H1 (cell line): ENCODE data around the gene PCCA. TPM values are rescaled to one million over a fixed set of nuclear protein-coding genes. Genes with fewer than 3 reads are reported as not detected.

Source experiments
- CTCF ChIA-PET: fragments of 300-600 bp; sonication (Branson Sonifier 250); formaldehyde crosslinking; loops from one replicate; lab custom pipeline; 2021; ENCODE audit not compliant: partially characterized antibody; lab: Charles Lee
- POLR2A ChIA-PET: fragments of 300-600 bp; sonication (Branson Sonifier 250); formaldehyde crosslinking; loops from one replicate; lab custom pipeline; 2021; ENCODE audit warnings: inconsistent platforms; ENCODE audit not compliant: partially characterized antibody; lab: Charles Lee
- DNase-seq, 2 experiments: peaks; one replicate each; pipeline versions ENCODE4 v3.0.0 to v3.0.0-alpha.2; 2010 to 2022; ENCODE audit warnings: low spot score in 2 of 2, low read depth in 1 of 2, mixed read lengths in 1 of 2
- FAIRE-seq: peaks from 2 replicates; lab custom pipeline; 2011; peaks lifted over from hg19 to GRCh38; lab: Jason Lieb, UNC
- H2AFZ ChIP-seq: 2 replicates; pipeline ENCODE4 v1.8.1; 2012; ENCODE audit warnings: low read length, inconsistent platforms
- H2AK5ac ChIP-seq: 2 replicates; pipeline ENCODE4 v1.6.1; 2013; ENCODE audit warnings: low read depth, low read length
- H2BK120ac ChIP-seq: replicated peaks from 2 replicates; pipeline ENCODE3; 2013; ENCODE audit warnings: low read depth, low read length, inconsistent platforms
- H2BK12ac ChIP-seq: 2 replicates; pipeline ENCODE4 v1.6.1; 2013; ENCODE audit warnings: low read depth, low read length
- H2BK15ac ChIP-seq: 2 replicates; pipeline ENCODE4 v1.6.1; 2013; ENCODE audit warnings: low read length
- H2BK20ac ChIP-seq: 2 replicates; pipeline ENCODE4 v1.6.1; 2013; ENCODE audit warnings: low read length
- H2BK5ac ChIP-seq: 2 replicates; pipeline ENCODE4 v1.6.1; 2013; ENCODE audit warnings: low read depth, low read length
- H3K14ac ChIP-seq: 2 replicates; pipeline ENCODE4 v1.6.1; 2013; ENCODE audit warnings: inconsistent platforms; ENCODE audit not compliant: insufficient read length
- H3K18ac ChIP-seq: 2 replicates; pipeline ENCODE4 v1.6.1; 2013; ENCODE audit warnings: low read length; ENCODE audit errors: extremely low read depth
- H3K23ac ChIP-seq: 2 replicates; pipeline ENCODE4 v1.6.1; 2013; ENCODE audit warnings: inconsistent platforms; ENCODE audit not compliant: insufficient read length
- H3K23me2 ChIP-seq: 2 replicates; pipeline ENCODE4 v1.6.1; 2013; ENCODE audit warnings: low read depth, low read length
- H3K27ac ChIP-seq: 2 replicates; pipeline ENCODE4 v1.6.1; 2011; ENCODE audit warnings: low read depth, low read length, inconsistent platforms
- H3K27me3 ChIP-seq, 4 experiments: replicated peaks in 1 of 4; 1 replicate in 1 of 4; 2 replicates in 3 of 4; pipeline versions ENCODE4 v1.6.1 to v1.8.1; 2011 to 2013; ENCODE audit warnings: low read length in 3 of 4, mild to moderate bottlenecking in 3 of 4, inconsistent platforms in 2 of 4, mixed read lengths in 2 of 4, moderate library complexity in 1 of 4; ENCODE audit not compliant: control insufficient read depth in 3 of 4, insufficient read depth in 3 of 4; ENCODE audit errors: extremely low read depth in 1 of 4
- H3K36me3 ChIP-seq, 4 experiments: 2 replicates each; pipeline versions ENCODE4 v1.6.1 to v1.8.1; 2011 to 2013; ENCODE audit warnings: mild to moderate bottlenecking in 4 of 4, low read length in 3 of 4, moderate library complexity in 2 of 4, control low read depth in 1 of 4, inconsistent platforms in 1 of 4; ENCODE audit not compliant: insufficient read depth in 4 of 4, control insufficient read depth in 2 of 4
- H3K4ac ChIP-seq: replicated peaks from 2 replicates; pipeline ENCODE3; 2013; ENCODE audit warnings: low read length, low read depth, mixed read lengths, inconsistent platforms; ENCODE audit not compliant: insufficient read length
- H3K4me1 ChIP-seq, 4 experiments: replicated peaks in 1 of 4; 1 replicate in 1 of 4; 2 replicates in 3 of 4; pipeline versions ENCODE4 v1.6.1 to v1.8.1; 2011 to 2013; ENCODE audit warnings: low read length in 3 of 4, inconsistent platforms in 2 of 4, mixed read lengths in 1 of 4; ENCODE audit not compliant: insufficient read depth in 4 of 4, control insufficient read depth in 3 of 4
- H3K4me2 ChIP-seq, 2 experiments: 2 replicates each; pipeline versions ENCODE4 v1.6.1 to v1.8.1; 2011 to 2013; ENCODE audit warnings: low read depth in 2 of 2, low read length in 2 of 2, control low read depth in 1 of 2, inconsistent platforms in 1 of 2, mild to moderate bottlenecking in 1 of 2; ENCODE audit not compliant: insufficient read depth in 1 of 2
- H3K4me3 ChIP-seq, 4 experiments: fragments of 200-600, 300-600 bp in 1 of 4; sonication (generic), shearing (Covaris generic), sonication (Bioruptor Twin) in 1 of 4; 2 replicates each; pipeline versions ENCODE4 v1.5.1 to v1.8.1; 2011 to 2016; ENCODE audit warnings: low read length in 4 of 4, low read depth in 3 of 4, control low read depth in 2 of 4, inconsistent platforms in 2 of 4, mild to moderate bottlenecking in 2 of 4, mixed read lengths in 1 of 4, moderate library complexity in 1 of 4; ENCODE audit not compliant: insufficient read depth in 2 of 4; ENCODE audit errors: extremely low read depth in 1 of 4
- H3K56ac ChIP-seq: replicated peaks from 2 replicates; pipeline ENCODE3; 2013; ENCODE audit warnings: low read depth, mild to moderate bottlenecking, mixed read lengths, low read length, inconsistent platforms; ENCODE audit not compliant: insufficient read length
- H3K79me1 ChIP-seq: 2 replicates; pipeline ENCODE4 v1.6.1; 2013; ENCODE audit warnings: low read depth, low read length, control low read depth
- H3K79me2 ChIP-seq, 2 experiments: 2 replicates each; pipeline versions ENCODE4 v1.6.1 to v1.8.1; 2012 to 2013; ENCODE audit warnings: low read length in 2 of 2, mild to moderate bottlenecking in 2 of 2, inconsistent platforms in 1 of 2; ENCODE audit not compliant: insufficient read depth in 2 of 2, control insufficient read depth in 1 of 2
- H3K9ac ChIP-seq, 4 experiments: replicated peaks in 1 of 4; 1 replicate in 1 of 4; 2 replicates in 3 of 4; pipeline versions ENCODE4 v1.6.1 to v1.8.1; 2011 to 2013; ENCODE audit warnings: low read depth in 3 of 4, low read length in 3 of 4, control low read depth in 2 of 4, mild to moderate bottlenecking in 2 of 4, moderate library complexity in 2 of 4, inconsistent platforms in 1 of 4; ENCODE audit errors: extremely low read depth in 1 of 4
- H3K9me3 ChIP-seq, 2 experiments: 2 replicates each; pipeline versions ENCODE4 v1.6.1 to v1.8.1; 2012 to 2013; ENCODE audit warnings: mild to moderate bottlenecking in 2 of 2, moderate library complexity in 2 of 2, control low read depth in 1 of 2, inconsistent platforms in 1 of 2, low read depth in 1 of 2, low read length in 1 of 2, mixed read lengths in 1 of 2; ENCODE audit not compliant: insufficient read depth in 2 of 2
- H4K20me1 ChIP-seq, 2 experiments: replicated peaks in 1 of 2; 2 replicates each; pipeline versions ENCODE3 to v1.8.1; 2011 to 2013; ENCODE audit warnings: inconsistent platforms in 2 of 2, low read length in 2 of 2, mild to moderate bottlenecking in 1 of 2; ENCODE audit not compliant: insufficient read depth in 2 of 2, control insufficient read depth in 1 of 2
- H4K5ac ChIP-seq: 2 replicates; pipeline ENCODE4 v1.6.1; 2013; ENCODE audit warnings: low read length, low read depth, mixed read lengths, inconsistent platforms; ENCODE audit not compliant: insufficient read length
- H4K8ac ChIP-seq: 2 replicates; pipeline ENCODE4 v1.8.0; 2013; ENCODE audit warnings: mild to moderate bottlenecking, moderate library complexity, low read length, inconsistent platforms; ENCODE audit not compliant: insufficient read depth; ENCODE audit errors: extremely low read depth
- H4K91ac ChIP-seq: replicated peaks from 2 replicates; pipeline ENCODE3; 2013; ENCODE audit warnings: low read length, mixed read lengths, inconsistent platforms; ENCODE audit not compliant: insufficient read length
- BCL11A ChIP-seq, 2 experiments: IDR thresholded peaks; one replicate each; pipeline ENCODE4 v1.6.1; 2011; ENCODE audit warnings: low read depth in 2 of 2, low read length in 2 of 2, mild to moderate bottlenecking in 2 of 2
- E2F6 ChIP-seq: IDR thresholded peaks from 2 replicates; pipeline ENCODE4 v1.6.1; 2012; ENCODE audit warnings: inconsistent platforms
- FOSL1 ChIP-seq: IDR thresholded peaks from 2 replicates; pipeline ENCODE4 v1.6.1; 2011; ENCODE audit warnings: mild to moderate bottlenecking, low read depth, low read length, moderate library complexity; ENCODE audit not compliant: insufficient read depth
- JUN ChIP-seq: IDR thresholded peaks from 2 replicates; pipeline ENCODE4 v1.6.1; 2011; ENCODE audit warnings: low read depth, mild to moderate bottlenecking, improper control_type of control experiment, low read length
- NRF1 ChIP-seq: IDR thresholded peaks from 2 replicates; pipeline ENCODE4 v1.6.1; 2011; ENCODE audit warnings: mild to moderate bottlenecking, low read depth, low read length, improper control_type of control experiment
- RAD21 ChIP-seq, 2 experiments: IDR thresholded peaks in 1 of 2; conservative IDR thresholded peaks in 1 of 2; 2 replicates each; pipeline ENCODE4 v1.6.1; 2011; ENCODE audit warnings: low read depth in 2 of 2, low read length in 2 of 2, improper control_type of control experiment in 1 of 2, inconsistent platforms in 1 of 2, mild to moderate bottlenecking in 1 of 2, moderate library complexity in 1 of 2
- TAF7 ChIP-seq: optimal IDR thresholded peaks from 2 replicates; pipeline ENCODE3; 2011; ENCODE audit warnings: low read depth, mild to moderate bottlenecking, inconsistent platforms, low read length, moderate library complexity, borderline replicate concordance
- WGBS, 2 experiments: shearing (Covaris generic) in 1 of 2; methylation state at CpG; one replicate each; pipeline versions ENCODE4 v1.1.6 to v1.1.7; 2013 to 2015; ENCODE audit warnings: low lambda C conversion rate in 2 of 2, mixed read lengths in 2 of 2, inconsistent platforms in 1 of 2, low coverage in 1 of 2, missing lambda C conversion rate in 1 of 2; ENCODE audit not compliant: insufficient replicate concordance in 2 of 2, insufficient coverage in 1 of 2, insufficient read length in 1 of 2; ENCODE audit errors: extremely low coverage in 1 of 2, missing lambda C conversion rate in 1 of 2; 5-methylcytosine and 5-hydroxymethylcytosine counted together
- polyA plus RNA-seq, 7 experiments: library from polyadenylated mRNA; depleted of rRNA in 3 of 7; stranded (reverse) in 5 of 7; unstranded in 2 of 7; fragments of >200 nt in 5 of 7; fragments of 200-250 nt in 2 of 7; gene quantifications; 1 replicate in 5 of 7; 2 replicates in 1 of 7; 4 replicates in 1 of 7; pipeline versions ENCODE4 v1.2.1 to v1.2.3, GENCODE V29; 2011 to 2013; ENCODE audit warnings: missing spikeins in 2 of 7, mixed read lengths in 2 of 7
- total RNA-seq: library from RNA; stranded (reverse); fragmentation: NEBNext Ultra II Directional; extraction: Animal tissue kit (Norgen Biotek cat#: 25700); gene quantifications from 2 replicates; pipeline ENCODE4 v1.2.1, GENCODE V29; 2021

PCCA gene
- total and polyA plus RNA-seq, 2 of the 8 experiments (the other 6 are each of a cell fraction or from before 2014, with no cell fraction given) = 18.4 to 49.8 TPM

- ChIA-PET POLR2A (no interaction called here), CTCF (interaction anchor here (0.6 to 5.0 kb wide), 5 partner anchors 11 to 944 kb away, joined by 3 to 42 read pairs (median 4); partner anchors contain the start of gene GGACT)
- Histone ChIP-seq H3K23ac (no peak overlapping the region), H2BK20ac (no peak overlapping the region), H2BK120ac (no peak overlapping the region), H3K4me3 (no peak overlapping the region), H3K9me3 (peaks cover 5 to 12% of the 10 kb centered on the region in 2 experiments; a peak in 3 of 4 replicates), H4K91ac (no peak overlapping the region), H3K4me2 (no peak overlapping the region), H3K27me3 (no peaks in the 10 kb centered on the region), H2BK15ac (no peak overlapping the region), H3K23me2 (no peaks in the 10 kb centered on the region)
- TF ChIP-seq TAF7 (no peak), NRF1 (no peak), RAD21 (IDR thresholded peaks at IDR 0.05 in 1 of 2, conservative IDR thresholded peaks at IDR 0.05 in 1 of 2; ENCODE audit: low read depth in 2 of 2, low read length in 2 of 2) (no peak), FOSL1 (no peak), JUN (no peak), E2F6 (no peak), BCL11A (IDR thresholded peaks at IDR 0.05; ENCODE audit: low read depth in 2 of 2, low read length in 2 of 2) (no peak)
- TF ChIP-seq, all 59 proteins: peak for 0
- no peak overlapping the region for H3K18ac ChIP-seq
- H3K27ac ChIP-seq = no peak overlapping the region
- no peak overlapping the region for H2BK5ac ChIP-seq
- no peak overlapping the region for H3K56ac ChIP-seq
- WGBS, 2 experiments = 56% methylated on average over 7 of the region's 7 CpGs; no CpG with 5 or more reads in 1 of the 2 experiments
- no peak overlapping the region for H3K9ac ChIP-seq
- no peak overlapping the region for H4K8ac ChIP-seq
- FAIRE-seq (no peak), DNase-seq (no peak)
- H2AFZ ChIP-seq = no peak overlapping the region
- no peak overlapping the region for H2AK5ac ChIP-seq
- no peak overlapping the region for H2BK12ac ChIP-seq
- no peak overlapping the region for H3K4ac ChIP-seq
- no peak overlapping the region for H3K14ac ChIP-seq
- no peaks in the 10 kb centered on the region for H3K79me1 ChIP-seq
- H3K79me2 ChIP-seq = no peaks in the 10 kb centered on the region
- H4K20me1 ChIP-seq = no peaks in the 10 kb centered on the region
- H3K36me3 ChIP-seq = no peaks in the 10 kb centered on the region
- no peaks in the 10 kb centered on the region for H3K4me1 ChIP-seq
- no peak overlapping the region for H4K5ac ChIP-seq
These were observed 472.8 kb downstream of the PCCA start for GRCh38 chr13:100561599-100562204.
